Measurements from ENCODE around the gene THSD7B. TPM values are rescaled to one million over a fixed set of nuclear protein-coding genes. Genes with fewer than 3 reads are reported as not detected.

The THSD7B gene
- total and polyA plus RNA-seq, 2 of the 8 experiments (the other 6 are each of a cell fraction or from before 2014, with no cell fraction given), result 0.60 to 2.9 TPM

DNA sequence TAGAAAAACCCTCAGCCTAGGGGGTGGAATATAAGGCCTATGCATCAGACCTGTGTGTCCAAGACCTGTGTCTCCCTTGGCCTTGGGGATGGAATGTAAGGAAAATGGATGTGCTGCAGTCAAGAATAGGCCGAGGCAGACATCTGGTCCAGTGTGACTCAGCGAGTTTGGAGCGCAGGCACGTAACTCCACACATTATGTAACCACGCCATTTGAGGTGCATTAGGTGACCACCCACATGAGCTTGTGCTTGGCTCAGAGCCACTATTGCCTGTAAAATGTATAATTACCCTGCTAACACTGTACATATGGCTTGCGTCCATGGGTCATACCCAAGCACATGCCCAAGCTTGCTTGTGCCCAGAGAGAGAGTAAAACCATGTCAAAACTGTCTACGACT lies 618.0 kb downstream of the THSD7B start (continued):
- TF ChIP-seq, protein P1, sequence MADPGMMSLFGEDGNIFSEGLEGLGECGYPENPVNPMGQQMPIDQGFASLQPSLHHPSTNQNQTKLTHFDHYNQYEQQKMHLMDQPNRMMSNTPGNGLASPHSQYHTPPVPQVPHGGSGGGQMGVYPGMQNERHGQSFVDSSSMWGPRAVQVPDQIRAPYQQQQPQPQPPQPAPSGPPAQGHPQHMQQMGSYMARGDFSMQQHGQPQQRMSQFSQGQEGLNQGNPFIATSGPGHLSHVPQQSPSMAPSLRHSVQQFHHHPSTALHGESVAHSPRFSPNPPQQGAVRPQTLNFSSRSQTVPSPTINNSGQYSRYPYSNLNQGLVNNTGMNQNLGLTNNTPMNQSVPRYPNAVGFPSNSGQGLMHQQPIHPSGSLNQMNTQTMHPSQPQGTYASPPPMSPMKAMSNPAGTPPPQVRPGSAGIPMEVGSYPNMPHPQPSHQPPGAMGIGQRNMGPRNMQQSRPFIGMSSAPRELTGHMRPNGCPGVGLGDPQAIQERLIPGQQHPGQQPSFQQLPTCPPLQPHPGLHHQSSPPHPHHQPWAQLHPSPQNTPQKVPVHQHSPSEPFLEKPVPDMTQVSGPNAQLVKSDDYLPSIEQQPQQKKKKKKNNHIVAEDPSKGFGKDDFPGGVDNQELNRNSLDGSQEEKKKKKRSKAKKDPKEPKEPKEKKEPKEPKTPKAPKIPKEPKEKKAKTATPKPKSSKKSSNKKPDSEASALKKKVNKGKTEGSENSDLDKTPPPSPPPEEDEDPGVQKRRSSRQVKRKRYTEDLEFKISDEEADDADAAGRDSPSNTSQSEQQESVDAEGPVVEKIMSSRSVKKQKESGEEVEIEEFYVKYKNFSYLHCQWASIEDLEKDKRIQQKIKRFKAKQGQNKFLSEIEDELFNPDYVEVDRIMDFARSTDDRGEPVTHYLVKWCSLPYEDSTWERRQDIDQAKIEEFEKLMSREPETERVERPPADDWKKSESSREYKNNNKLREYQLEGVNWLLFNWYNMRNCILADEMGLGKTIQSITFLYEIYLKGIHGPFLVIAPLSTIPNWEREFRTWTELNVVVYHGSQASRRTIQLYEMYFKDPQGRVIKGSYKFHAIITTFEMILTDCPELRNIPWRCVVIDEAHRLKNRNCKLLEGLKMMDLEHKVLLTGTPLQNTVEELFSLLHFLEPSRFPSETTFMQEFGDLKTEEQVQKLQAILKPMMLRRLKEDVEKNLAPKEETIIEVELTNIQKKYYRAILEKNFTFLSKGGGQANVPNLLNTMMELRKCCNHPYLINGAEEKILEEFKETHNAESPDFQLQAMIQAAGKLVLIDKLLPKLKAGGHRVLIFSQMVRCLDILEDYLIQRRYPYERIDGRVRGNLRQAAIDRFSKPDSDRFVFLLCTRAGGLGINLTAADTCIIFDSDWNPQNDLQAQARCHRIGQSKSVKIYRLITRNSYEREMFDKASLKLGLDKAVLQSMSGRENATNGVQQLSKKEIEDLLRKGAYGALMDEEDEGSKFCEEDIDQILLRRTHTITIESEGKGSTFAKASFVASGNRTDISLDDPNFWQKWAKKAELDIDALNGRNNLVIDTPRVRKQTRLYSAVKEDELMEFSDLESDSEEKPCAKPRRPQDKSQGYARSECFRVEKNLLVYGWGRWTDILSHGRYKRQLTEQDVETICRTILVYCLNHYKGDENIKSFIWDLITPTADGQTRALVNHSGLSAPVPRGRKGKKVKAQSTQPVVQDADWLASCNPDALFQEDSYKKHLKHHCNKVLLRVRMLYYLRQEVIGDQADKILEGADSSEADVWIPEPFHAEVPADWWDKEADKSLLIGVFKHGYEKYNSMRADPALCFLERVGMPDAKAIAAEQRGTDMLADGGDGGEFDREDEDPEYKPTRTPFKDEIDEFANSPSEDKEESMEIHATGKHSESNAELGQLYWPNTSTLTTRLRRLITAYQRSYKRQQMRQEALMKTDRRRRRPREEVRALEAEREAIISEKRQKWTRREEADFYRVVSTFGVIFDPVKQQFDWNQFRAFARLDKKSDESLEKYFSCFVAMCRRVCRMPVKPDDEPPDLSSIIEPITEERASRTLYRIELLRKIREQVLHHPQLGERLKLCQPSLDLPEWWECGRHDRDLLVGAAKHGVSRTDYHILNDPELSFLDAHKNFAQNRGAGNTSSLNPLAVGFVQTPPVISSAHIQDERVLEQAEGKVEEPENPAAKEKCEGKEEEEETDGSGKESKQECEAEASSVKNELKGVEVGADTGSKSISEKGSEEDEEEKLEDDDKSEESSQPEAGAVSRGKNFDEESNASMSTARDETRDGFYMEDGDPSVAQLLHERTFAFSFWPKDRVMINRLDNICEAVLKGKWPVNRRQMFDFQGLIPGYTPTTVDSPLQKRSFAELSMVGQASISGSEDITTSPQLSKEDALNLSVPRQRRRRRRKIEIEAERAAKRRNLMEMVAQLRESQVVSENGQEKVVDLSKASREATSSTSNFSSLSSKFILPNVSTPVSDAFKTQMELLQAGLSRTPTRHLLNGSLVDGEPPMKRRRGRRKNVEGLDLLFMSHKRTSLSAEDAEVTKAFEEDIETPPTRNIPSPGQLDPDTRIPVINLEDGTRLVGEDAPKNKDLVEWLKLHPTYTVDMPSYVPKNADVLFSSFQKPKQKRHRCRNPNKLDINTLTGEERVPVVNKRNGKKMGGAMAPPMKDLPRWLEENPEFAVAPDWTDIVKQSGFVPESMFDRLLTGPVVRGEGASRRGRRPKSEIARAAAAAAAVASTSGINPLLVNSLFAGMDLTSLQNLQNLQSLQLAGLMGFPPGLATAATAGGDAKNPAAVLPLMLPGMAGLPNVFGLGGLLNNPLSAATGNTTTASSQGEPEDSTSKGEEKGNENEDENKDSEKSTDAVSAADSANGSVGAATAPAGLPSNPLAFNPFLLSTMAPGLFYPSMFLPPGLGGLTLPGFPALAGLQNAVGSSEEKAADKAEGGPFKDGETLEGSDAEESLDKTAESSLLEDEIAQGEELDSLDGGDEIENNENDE (IDR thresholded peaks at IDR 0.05; ENCODE audit: insufficient replicate concordance, low read length), result no peak
- TF ChIP-seq KDM5A (IDR thresholded peaks at IDR 0.05; ENCODE audit: low read length) (no peak), SP2 (IDR thresholded peaks at IDR 0.05; ENCODE audit: low read length) (no peak)
